ENCODE measurements around the gene ATP8B4.

GRCh38 chr15:50113187-50113505, 5.9 kb downstream of the ATP8B4 start:
- TF ChIP-seq POLR2A (IDR thresholded peaks at IDR 0.05) (no peak), EP300 (IDR thresholded peaks at IDR 0.05) (no peak), POLR2AphosphoS5 (IDR thresholded peaks at IDR 0.05) (no peak)
- TF ChIP-seq, protein P1, sequence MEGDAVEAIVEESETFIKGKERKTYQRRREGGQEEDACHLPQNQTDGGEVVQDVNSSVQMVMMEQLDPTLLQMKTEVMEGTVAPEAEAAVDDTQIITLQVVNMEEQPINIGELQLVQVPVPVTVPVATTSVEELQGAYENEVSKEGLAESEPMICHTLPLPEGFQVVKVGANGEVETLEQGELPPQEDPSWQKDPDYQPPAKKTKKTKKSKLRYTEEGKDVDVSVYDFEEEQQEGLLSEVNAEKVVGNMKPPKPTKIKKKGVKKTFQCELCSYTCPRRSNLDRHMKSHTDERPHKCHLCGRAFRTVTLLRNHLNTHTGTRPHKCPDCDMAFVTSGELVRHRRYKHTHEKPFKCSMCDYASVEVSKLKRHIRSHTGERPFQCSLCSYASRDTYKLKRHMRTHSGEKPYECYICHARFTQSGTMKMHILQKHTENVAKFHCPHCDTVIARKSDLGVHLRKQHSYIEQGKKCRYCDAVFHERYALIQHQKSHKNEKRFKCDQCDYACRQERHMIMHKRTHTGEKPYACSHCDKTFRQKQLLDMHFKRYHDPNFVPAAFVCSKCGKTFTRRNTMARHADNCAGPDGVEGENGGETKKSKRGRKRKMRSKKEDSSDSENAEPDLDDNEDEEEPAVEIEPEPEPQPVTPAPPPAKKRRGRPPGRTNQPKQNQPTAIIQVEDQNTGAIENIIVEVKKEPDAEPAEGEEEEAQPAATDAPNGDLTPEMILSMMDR (IDR thresholded peaks at IDR 0.05) = no peak
